Activated CD4-positive, alpha-beta memory T cell treated with anti-CD3 and anti-CD28 coated beads for 36 hours (primary cell): ENCODE data around the gene FAM53B. TPM values are rescaled to one million over a fixed set of nuclear protein-coding genes. Genes with fewer than 3 reads are reported as not detected.
A peak's percentile ranks its signal among the peaks of the same experiment; 100 is the strongest.
"Not testable (repeated sequence)": the region's sequence is repeated elsewhere in the genome, so short reads cannot be mapped to it uniquely, and the experiment has no call there.

ENCODE experiments used
- CTCF ChIA-PET: fragments of 350-600 bp; sonication (Branson Sonifier 250); formaldehyde crosslinking; loops from one replicate; lab custom pipeline; 2021; ENCODE audit warnings: antibody characterized with exemption, inconsistent platforms; lab: Charles Lee
- POLR2A ChIA-PET: fragments of 350-600 bp; sonication (Branson Sonifier 250); formaldehyde crosslinking; loops from one replicate; lab custom pipeline; 2021; ENCODE audit warnings: antibody characterized with exemption; lab: Charles Lee
- DNase-seq: peaks from one replicate; pipeline ENCODE4 v3.0.0-alpha.2; 2020
- H3K27ac Mint-ChIP-seq: one replicate; pipeline ENCODE4 v1.8.0; 2021; ENCODE audit warnings: mixed read lengths
- H3K27me3 Mint-ChIP-seq: one replicate; pipeline ENCODE4 v1.8.0; 2021; ENCODE audit warnings: mixed read lengths
- H3K36me3 Mint-ChIP-seq: one replicate; pipeline ENCODE4 v1.8.0; 2021; ENCODE audit warnings: mixed read lengths
- H3K4me1 Mint-ChIP-seq: one replicate; pipeline ENCODE4 v1.8.0; 2021; ENCODE audit warnings: low read depth, mixed read lengths
- H3K4me3 Mint-ChIP-seq: one replicate; pipeline ENCODE4 v1.8.0; 2021; ENCODE audit warnings: mild to moderate bottlenecking, mixed read lengths
- H3K9me3 Mint-ChIP-seq: one replicate; pipeline ENCODE4 v1.8.0; 2021; ENCODE audit warnings: mixed read lengths
- intact Hi-C: fragments of 100-400 bp; cut with micrococcal nuclease; formaldehyde crosslinking; loops from one replicate; pipeline ENCODE4 v1.15.1; 2023
- total RNA-seq, 2 experiments: library from RNA; stranded (reverse); gene quantifications; one replicate each; pipeline ENCODE4 v1.2.3, GENCODE V29; 2021

FAM53B gene
- total RNA-seq, 2 experiments from 2014 or later, result 25.3 to 25.5 TPM

GRCh38 chr10:124614003-124614659, 130.0 kb downstream of the FAM53B start:
- no peak overlapping the region for H3K4me3 Mint-ChIP-seq
- H3K4me1 Mint-ChIP-seq, result peaks cover 41% of the 10 kb centered on the region
- DNase-seq, result peak; percentile 80
- CTCF ChIA-PET, result interaction anchor here (0.7 to 3.3 kb wide), 9 partner anchors 9 to 128 kb away, joined by 3 to 10 read pairs (median 4); no protein-coding TSS in a partner anchor
- POLR2A ChIA-PET, result interaction anchor here (0.7 to 1.4 kb wide), 5 partner anchors 10 to 104 kb away, joined by 3 to 9 read pairs (median 4); no protein-coding TSS in a partner anchor
- intact Hi-C loops, result loop anchor here (1.0 to 5.0 kb wide), 3 partner anchors 13 to 82 kb away; no protein-coding TSS in a partner anchor
- no peaks in the 10 kb centered on the region for H3K27me3 Mint-ChIP-seq
- H3K9me3 Mint-ChIP-seq, result no peaks in the 10 kb centered on the region
- peaks cover 6% of the 10 kb centered on the region for H3K36me3 Mint-ChIP-seq
- H3K27ac Mint-ChIP-seq, result no peak overlapping the region

GRCh38 chr10:124612611-124613498, 131.3 kb downstream of the FAM53B start:
- intact Hi-C loops, result loop anchor here (5.0 kb wide), 1 partner anchor 81 kb away; no protein-coding TSS in a partner anchor
- POLR2A ChIA-PET, result interaction anchor here (1.4 kb wide), 1 partner anchor 105 kb away, joined by 5 read pairs; no protein-coding TSS in a partner anchor
- DNase-seq, result peak; percentile 39

GRCh38 chr10:124611738-124612137, 132.4 kb downstream of the FAM53B start:
- DNase-seq, result peak; percentile 63
- H3K9me3 Mint-ChIP-seq, result no peaks in the 10 kb centered on the region
- H3K27ac Mint-ChIP-seq, result peak overlapping the region; percentile 23
- no peak overlapping the region for H3K4me3 Mint-ChIP-seq
- CTCF ChIA-PET, result interaction anchor here (1.5 to 3.3 kb wide), 3 partner anchors 77 to 134 kb away, joined by 5 to 13 read pairs (median 10); no protein-coding TSS in a partner anchor
- POLR2A ChIA-PET, result interaction anchor here (1.4 kb wide), 1 partner anchor 106 kb away, joined by 5 read pairs; no protein-coding TSS in a partner anchor
- H3K27me3 Mint-ChIP-seq, result no peaks in the 10 kb centered on the region
- H3K36me3 Mint-ChIP-seq, result peaks cover 2% of the 10 kb centered on the region
- H3K4me1 Mint-ChIP-seq, result peaks cover 34% of the 10 kb centered on the region
- intact Hi-C loops, result loop anchor here (5.0 kb wide), 1 partner anchor 79 kb away; no protein-coding TSS in a partner anchor

More at GRCh38 chr10:124612611-124613498, 131.3 kb downstream of the FAM53B start:
- no peak overlapping the region for H3K27ac Mint-ChIP-seq
- no peak overlapping the region for H3K4me3 Mint-ChIP-seq
- CTCF ChIA-PET, result interaction anchor here (0.8 to 3.3 kb wide), 6 partner anchors 76 to 133 kb away, joined by 3 to 13 read pairs (median 4); no protein-coding TSS in a partner anchor
- H3K4me1 Mint-ChIP-seq, result peaks cover 34% of the 10 kb centered on the region
- H3K36me3 Mint-ChIP-seq, result peaks cover 3% of the 10 kb centered on the region
- no peaks in the 10 kb centered on the region for H3K9me3 Mint-ChIP-seq
- H3K27me3 Mint-ChIP-seq, result no peaks in the 10 kb centered on the region

GRCh38 chr10:124610851-124611250, 133.3 kb downstream of the FAM53B start:
- POLR2A ChIA-PET, H3K9me3 Mint-ChIP-seq, H3K36me3 Mint-ChIP-seq, H3K27me3 Mint-ChIP-seq, H3K4me3 Mint-ChIP-seq, H3K27ac Mint-ChIP-seq, DNase-seq: not testable (repeated sequence)
- CTCF ChIA-PET, result interaction anchor here (2.7 kb wide), 1 partner anchor 131 kb away, joined by 13 read pairs; no protein-coding TSS in a partner anchor
- intact Hi-C loops, result loop anchor here (5.0 kb wide), 1 partner anchor 79 kb away; no protein-coding TSS in a partner anchor
- peaks cover 34% of the 10 kb centered on the region for H3K4me1 Mint-ChIP-seq

GRCh38 chr10:124610186-124610585, 134.0 kb downstream of the FAM53B start:
- DNase-seq, POLR2A ChIA-PET, H3K27ac Mint-ChIP-seq, H3K36me3 Mint-ChIP-seq, H3K4me3 Mint-ChIP-seq, H3K27me3 Mint-ChIP-seq, CTCF ChIA-PET, H3K9me3 Mint-ChIP-seq: not testable (repeated sequence)
- H3K4me1 Mint-ChIP-seq, result peaks cover 34% of the 10 kb centered on the region
- intact Hi-C loops, result loop anchor here (5.0 kb wide), 1 partner anchor 78 kb away; no protein-coding TSS in a partner anchor

- no peaks in the 10 kb centered on the region for H3K9me3 Mint-ChIP-seq
- CTCF ChIA-PET, result interaction anchor here (1.0 kb wide), 1 partner anchor 124 kb away, joined by 3 read pairs; no protein-coding TSS in a partner anchor
- no peaks in the 10 kb centered on the region for H3K27me3 Mint-ChIP-seq
- DNase-seq, result no peak
- H3K4me1 Mint-ChIP-seq, result peaks cover 29% of the 10 kb centered on the region
- H3K36me3 Mint-ChIP-seq, result no peaks in the 10 kb centered on the region
- POLR2A ChIA-PET, result no interaction called here
- H3K27ac Mint-ChIP-seq, result no peak overlapping the region
- H3K4me3 Mint-ChIP-seq, result no peak overlapping the region
- intact Hi-C loops, result loop anchor here (5.0 kb wide), 1 partner anchor 77 kb away; no protein-coding TSS in a partner anchor
Observed at GRCh38 chr10:124609698-124610097, 134.5 kb downstream of the FAM53B start.

- H3K4me1 Mint-ChIP-seq, result peaks cover 18% of the 10 kb centered on the region
- POLR2A ChIA-PET, result no interaction called here
- CTCF ChIA-PET, result no interaction called here
- intact Hi-C loops, result no loop called here
- H3K36me3 Mint-ChIP-seq, result no peaks in the 10 kb centered on the region
- H3K27ac Mint-ChIP-seq, result no peak overlapping the region
- no peaks in the 10 kb centered on the region for H3K27me3 Mint-ChIP-seq
- H3K9me3 Mint-ChIP-seq, result no peaks in the 10 kb centered on the region
- H3K4me3 Mint-ChIP-seq, result no peak overlapping the region
- DNase-seq, result no peak
Observed at GRCh38 chr10:124608093-124608721, 136.0 kb downstream of the FAM53B start.

- no peak overlapping the region for H3K27ac Mint-ChIP-seq
- no peaks in the 10 kb centered on the region for H3K9me3 Mint-ChIP-seq
- POLR2A ChIA-PET, result interaction anchor here (0.5 kb wide), 1 partner anchor 818 kb away, joined by 3 read pairs; no protein-coding TSS in a partner anchor
- DNase-seq, result no peak
- no peak overlapping the region for H3K4me3 Mint-ChIP-seq
- no peaks in the 10 kb centered on the region for H3K36me3 Mint-ChIP-seq
- H3K27me3 Mint-ChIP-seq, result no peaks in the 10 kb centered on the region
- H3K4me1 Mint-ChIP-seq, result peaks cover 15% of the 10 kb centered on the region
- intact Hi-C loops, result no loop called here
- CTCF ChIA-PET, result no interaction called here
Observed at GRCh38 chr10:124607693-124608092, 136.5 kb downstream of the FAM53B start.

GRCh38 chr10:124606822-124607221, 137.4 kb downstream of the FAM53B start:
- POLR2A ChIA-PET, result no interaction called here

GRCh38 chr10:124605856-124606812, 138.0 kb downstream of the FAM53B start:
- H3K27ac Mint-ChIP-seq, result no peak overlapping the region
- intact Hi-C loops, result no loop called here
- ChIA-PET CTCF (no interaction called here), POLR2A (no interaction called here)
- H3K36me3 Mint-ChIP-seq, result no peaks in the 10 kb centered on the region
- DNase-seq, result no peak
- H3K27me3 Mint-ChIP-seq, result no peaks in the 10 kb centered on the region
- H3K4me3 Mint-ChIP-seq, result no peak overlapping the region
- H3K4me1 Mint-ChIP-seq, result peaks cover 2% of the 10 kb centered on the region
- no peaks in the 10 kb centered on the region for H3K9me3 Mint-ChIP-seq

More at GRCh38 chr10:124606822-124607221, 137.4 kb downstream of the FAM53B start:
- no peak overlapping the region for H3K4me3 Mint-ChIP-seq
- CTCF ChIA-PET, result no interaction called here
- intact Hi-C loops, result no loop called here
- H3K27ac Mint-ChIP-seq, result no peak overlapping the region
- no peaks in the 10 kb centered on the region for H3K36me3 Mint-ChIP-seq
- no peak for DNase-seq
- no peaks in the 10 kb centered on the region for H3K27me3 Mint-ChIP-seq
- H3K9me3 Mint-ChIP-seq, result no peaks in the 10 kb centered on the region
- peaks cover 8% of the 10 kb centered on the region for H3K4me1 Mint-ChIP-seq
